HG03342 (cell line): ENCODE data around the gene RHBDD1.
"Not testable (repeated sequence)": the region's sequence is repeated elsewhere in the genome, so short reads cannot be mapped to it uniquely, and the experiment has no call there.

Experiments used
- ATAC-seq: cut with Tn5 transposase; IDR thresholded peaks from one replicate; pipeline ENCODE4 v1.9.1; 2021; ENCODE audit warnings: mild to moderate bottlenecking, moderate library complexity; ENCODE audit not compliant: unreplicated experiment

The RHBDD1 gene

DNA sequence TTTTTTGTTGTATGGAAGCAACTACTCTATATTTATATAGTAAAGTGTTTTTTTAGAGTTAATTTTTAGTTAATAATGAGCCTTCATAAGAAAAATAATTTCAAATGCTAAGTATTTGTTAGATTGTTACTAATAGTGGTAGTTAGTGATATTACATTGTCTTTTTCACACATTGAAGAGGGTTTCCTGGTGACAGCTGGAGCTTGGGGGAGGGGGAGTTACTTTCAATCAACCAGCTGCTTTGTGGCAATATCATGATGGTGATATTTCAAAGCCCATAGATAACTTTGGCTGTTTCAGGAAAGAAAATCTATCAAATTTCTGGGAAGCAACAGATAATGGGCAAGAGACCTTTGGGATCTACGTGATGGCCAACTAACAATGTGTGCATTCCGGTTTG, 4.1 kb downstream of the RHBDD1 start:
- ATAC-seq = no peak

DNA sequence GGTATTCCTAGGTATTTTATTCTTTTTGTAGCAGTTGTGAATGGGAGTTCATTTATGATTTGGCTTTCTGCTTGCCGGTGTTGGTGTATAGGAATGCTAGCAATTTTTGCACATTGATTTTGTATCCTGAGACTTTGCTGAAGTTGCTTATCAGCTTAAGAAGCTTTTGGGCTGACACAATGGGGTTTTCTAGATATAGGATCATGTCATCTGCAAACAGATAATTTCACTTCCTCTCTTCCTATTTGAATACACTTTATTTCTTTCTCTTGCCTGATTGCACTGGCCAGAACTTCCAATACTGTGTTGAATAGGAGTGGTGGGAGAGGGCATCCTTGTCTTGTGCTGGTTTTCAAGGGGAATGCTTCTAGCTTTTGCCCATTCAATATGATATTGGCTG, 7.1 kb downstream of the RHBDD1 start:
- ATAC-seq = not testable (repeated sequence)

DNA sequence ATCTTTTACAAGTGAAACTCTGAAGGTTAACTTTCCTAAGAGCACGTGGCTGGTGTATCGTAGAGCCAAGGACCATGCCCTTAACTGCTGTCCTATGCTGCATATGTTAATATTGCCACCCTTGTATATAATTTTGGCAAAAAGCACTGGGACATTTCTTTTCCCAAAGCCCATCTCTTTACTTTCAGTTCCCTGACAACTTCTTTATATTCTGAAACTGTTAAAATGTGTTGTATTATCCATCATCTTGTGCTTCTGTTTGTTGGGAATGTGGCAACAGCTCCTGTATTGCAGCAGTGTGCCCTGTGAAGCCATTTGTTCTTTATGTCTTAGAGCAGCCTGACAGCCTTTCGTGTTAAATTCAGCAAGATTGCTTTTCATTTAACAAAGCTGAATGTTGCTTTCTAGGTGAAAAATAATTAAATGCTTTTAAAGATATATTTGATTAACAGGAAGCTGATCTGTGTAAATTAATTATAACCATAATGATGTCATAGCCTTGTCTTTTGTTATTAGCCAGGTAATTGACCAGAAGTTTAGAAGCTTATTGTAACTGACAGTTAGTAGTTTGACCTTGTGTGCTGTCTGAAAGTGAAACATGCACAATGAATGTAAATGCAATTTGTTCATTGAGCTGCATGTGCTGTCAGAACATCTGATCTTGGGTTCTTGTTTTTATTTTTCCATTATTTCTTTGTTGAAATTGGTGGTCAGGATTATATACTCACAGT, 9.7 kb downstream of the RHBDD1 start:
- ATAC-seq = no peak

DNA sequence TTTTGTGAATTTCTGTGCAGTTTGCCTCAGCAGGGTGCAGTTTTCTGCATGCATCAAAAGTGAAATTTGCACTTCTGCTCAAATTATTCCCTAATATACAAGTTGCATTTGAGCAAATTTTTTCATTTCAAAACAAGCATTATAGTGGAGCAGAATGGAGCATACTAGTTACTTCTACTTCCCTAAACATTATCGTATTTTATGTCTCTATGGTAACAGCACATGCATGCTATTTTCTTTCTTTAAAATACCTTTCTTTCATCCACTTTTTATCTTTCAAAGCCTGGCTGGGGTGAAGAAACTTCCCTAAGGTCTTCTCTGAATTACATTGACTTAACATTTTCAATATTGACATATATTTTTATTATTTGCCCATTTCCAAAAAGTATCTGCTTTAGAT, 11.2 kb downstream of the RHBDD1 start:
- ATAC-seq = no peak

DNA sequence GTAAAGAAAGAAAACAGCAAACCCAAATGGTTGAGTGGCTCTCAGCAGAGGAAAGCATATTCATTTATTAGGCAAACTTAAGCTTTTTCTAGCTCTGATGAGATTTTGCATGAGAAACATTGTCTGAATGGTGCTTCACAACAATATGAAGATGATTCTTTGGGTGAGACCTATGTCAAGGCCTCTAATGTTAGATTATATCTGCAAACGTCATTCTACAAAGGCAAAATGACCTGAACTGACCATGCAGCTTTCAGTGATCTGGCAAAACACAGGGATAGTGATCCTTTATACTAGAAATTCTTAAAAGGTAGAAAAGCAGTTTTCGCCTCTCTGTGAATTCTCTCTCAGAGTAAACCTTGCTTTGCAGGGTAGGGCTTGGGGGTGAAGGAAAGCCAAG, 11.7 kb downstream of the RHBDD1 start:
- ATAC-seq = no peak

DNA sequence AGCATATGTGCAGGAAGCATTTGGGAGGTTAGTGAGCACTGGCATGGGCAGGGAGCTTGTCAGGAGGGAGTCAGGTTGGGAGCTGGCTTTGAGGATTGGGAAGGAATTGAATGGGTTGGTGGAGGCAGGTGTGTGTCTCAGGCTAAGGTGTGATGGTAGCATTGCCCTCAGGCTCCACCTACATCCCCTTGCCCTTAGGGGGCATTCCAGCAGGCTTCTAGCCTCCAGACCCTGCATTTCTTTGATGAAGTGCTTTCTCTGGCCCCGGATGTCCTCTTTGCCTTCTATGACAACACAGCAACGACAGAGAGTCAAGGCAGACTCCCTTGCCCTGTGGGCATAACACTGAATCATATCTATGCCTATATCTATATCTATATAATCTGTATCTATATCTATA, 13.5 kb downstream of the RHBDD1 start:
- no peak for ATAC-seq

DNA sequence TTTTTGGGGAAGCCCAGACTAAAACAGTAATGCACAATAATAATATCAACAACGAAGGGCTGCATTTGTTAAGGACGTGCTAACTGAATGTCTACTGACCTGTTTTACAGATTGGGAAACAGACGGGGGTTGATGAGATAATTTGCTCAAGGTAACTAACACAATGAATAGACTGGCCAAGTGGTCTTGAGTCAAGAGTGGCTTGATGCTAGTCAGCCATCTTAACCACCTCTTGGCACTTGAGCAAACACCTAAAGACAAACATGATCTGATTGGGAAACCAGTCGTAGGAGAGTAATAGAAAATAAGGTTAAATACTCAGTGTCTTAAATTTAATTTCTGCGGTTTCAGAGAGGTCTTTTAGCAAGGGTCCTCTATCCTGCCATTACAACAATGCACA, 14.2 kb downstream of the RHBDD1 start:
- no peak for ATAC-seq

DNA sequence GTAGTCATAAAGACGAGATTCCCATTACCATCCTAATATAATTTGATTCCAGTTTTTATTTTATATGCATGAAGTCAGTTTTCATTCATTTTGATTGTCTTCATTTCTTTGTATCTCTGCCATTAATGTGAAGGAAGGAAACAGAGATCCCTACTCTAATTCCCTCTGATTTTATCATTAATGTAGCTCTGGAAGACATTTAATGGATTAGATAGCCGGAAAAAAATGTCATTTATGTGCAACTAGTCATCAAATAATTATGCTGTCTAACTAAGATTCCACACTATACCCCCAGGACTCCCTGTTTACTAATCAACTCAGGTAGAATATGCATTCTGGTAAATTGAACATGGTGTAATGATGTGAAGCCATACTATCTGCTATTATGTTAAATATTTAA, 19.9 kb downstream of the RHBDD1 start:
- no peak for ATAC-seq

DNA sequence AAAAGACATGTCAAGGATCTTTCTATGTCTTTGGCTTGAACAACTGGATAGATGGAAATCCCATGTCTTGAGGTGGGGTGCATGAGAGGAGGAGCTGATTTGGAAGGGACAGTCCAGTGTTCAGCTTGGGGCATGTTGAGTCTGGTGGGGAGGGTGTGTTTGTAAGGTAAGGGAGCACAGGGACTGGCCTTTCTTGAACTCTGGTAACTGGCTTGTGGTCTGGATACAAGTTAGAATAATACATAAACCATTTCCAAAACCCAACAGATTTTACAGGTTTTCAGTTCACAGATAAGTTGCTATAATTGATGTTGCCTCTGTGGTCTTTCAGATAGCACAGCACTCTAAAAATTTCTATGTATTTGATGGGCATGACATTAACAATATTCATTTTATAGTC, 24.2 kb downstream of the RHBDD1 start:
- no peak for ATAC-seq

DNA sequence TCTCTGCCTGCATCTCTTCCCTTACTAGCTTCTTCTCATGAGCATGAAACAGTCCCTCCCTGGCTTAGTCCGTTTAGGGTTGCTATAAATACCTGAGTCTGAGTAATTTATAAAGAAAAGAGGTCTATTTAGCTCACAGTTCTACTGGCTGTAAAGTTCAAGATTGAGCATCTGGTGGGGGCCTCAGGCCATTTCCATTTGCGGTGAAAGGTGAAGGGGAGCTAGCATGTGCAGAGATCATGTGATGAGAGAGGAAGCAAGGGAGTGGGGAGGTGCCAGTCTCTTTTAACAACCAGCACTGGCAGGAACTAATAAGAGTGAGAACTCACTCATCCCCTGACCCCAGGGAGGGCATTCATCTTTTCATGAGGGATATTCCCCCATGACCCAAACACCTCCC, 26.8 kb downstream of the RHBDD1 start:
- no peak for ATAC-seq

DNA sequence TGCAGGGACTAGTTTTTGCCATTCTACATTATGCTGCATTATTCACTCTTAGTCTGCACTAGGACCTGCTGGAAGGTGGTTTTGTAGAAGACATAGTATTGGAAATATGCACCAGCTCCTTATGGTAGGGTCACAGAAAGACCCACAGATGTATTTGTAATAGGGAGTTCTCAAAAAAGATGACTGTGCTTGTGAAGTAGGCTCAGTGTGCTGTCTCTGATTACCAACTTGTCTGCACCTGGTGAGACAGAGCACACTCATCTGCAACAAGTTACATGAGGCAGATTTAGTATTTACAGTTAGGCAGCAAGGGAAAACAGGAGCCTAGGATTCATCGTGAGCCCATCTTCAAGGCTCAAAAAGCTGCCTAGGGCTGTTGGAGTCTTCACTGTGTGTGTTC, 29.4 kb downstream of the RHBDD1 start:
- ATAC-seq = no peak

DNA sequence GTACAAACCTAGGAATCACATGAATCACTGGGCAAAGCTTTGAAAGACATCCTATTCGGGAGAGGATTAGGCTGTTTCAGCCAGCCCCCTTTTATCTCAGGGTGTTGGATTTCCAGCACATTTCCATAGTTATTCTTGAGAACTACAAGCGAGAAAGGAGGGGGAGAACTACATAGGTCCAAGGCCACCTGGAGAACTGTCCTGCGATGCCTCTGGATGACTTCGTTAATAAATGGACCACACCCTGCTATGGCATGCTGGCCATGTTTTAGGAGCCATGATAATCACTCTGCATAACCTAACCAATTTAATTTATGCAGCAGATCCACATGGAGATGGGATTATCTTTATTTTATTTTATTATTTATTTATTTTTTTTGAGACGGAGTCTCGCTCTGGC, 29.9 kb downstream of the RHBDD1 start:
- ATAC-seq = no peak

DNA sequence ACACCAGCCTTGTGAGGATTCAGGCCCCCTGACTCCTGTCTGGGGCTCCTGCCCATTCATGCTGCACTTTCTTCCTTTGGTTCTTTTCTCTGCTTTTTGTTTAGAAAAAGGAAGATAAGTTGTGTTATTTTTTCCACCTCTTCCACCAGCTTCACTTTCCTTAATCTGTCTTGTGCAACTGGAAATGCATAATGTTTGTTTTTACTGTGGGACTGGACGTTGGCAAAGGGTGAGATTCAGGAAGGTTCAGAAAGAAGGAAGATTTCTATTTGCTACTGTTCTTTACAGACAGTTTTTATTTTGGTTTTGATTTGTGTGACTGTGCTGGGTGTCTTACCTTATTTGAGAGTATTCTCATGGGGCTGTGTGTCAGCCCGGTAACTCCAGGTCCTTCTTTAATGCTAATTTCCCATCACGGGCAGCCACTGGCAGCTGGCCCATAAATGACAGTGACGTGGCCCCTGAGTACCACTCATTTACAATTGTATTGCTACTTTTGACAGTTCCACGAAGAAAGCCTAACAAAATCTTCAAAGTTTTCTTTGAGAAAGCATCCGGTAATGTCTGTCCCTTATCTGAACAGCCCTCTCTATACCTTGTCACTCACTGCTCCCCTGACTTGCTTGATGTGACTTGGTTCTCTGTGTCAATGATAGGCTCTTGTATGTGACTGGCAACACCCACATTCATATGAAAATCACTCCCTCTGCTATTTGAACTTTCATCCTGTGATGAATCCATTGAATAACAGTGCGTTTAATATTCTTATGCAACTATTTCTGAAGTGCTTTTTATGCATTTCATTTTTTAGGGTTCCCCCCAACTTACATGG, 32.7 kb downstream of the RHBDD1 start:
- no peak for ATAC-seq

DNA sequence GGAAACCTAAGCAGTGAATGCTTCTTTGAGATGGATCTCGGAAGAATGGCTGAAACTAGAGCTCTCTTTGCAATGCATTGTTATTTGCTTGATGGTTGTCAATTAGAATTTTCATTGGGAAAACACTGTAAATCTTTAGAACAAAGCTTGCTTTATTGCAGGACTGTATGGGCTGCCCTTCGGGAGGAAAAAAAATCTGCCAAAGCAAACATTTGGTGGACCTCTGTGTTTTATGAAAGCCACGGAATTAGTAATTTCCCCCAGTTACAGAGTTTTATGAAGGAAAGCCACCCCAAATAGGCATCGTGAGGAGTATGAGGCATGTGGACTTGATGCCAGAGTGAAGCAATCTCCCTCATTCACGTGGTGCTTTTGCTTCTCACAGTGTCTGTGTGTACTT, 33.5 kb downstream of the RHBDD1 start:
- ATAC-seq = no peak

DNA sequence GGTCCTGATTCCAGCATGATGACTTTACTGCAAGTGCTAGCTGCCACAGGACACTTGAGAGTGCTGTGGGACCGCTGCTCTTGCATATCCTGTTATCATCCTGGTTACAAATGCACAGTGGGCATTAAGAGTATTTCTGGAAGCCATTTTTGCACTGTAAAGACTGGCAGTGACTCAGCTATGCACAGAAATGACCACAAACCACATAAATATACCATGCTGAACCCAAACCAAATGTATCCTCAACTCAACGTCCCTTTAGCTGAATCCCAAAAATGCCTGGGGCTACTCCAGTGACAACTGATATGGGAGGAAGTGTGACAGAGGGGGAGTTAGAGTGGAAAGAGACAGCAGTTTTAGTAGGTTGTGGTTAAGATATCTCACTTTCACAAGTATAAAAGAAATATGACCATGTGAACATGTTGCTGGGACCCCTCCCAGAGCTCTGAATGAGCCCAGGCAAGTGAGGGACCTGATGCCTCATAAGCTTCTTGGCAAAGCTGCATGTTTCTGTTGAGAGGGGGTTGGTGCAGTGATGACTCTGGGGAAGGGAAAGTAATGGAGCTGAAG, 37.3 kb downstream of the RHBDD1 start:
- ATAC-seq = peak; percentile 45

DNA sequence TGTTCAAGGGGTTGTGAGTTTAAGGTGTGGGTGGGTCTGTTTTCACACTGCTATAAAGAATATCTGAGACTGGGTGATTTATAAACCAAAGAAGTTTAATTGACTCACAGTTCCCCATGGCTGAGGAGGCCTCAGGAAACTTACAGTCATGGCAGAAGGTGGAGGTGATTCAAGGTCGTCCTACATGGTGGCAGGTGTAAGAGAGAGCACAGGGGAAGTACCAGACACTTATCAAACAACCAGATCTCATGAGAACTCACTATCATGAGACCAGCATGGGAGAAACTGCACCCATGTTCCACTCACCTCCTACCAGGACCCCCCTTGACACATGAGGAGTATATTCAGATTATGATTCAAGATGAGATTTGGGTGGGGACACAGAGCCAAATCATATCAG, 38.0 kb downstream of the RHBDD1 start:
- ATAC-seq = no peak

DNA sequence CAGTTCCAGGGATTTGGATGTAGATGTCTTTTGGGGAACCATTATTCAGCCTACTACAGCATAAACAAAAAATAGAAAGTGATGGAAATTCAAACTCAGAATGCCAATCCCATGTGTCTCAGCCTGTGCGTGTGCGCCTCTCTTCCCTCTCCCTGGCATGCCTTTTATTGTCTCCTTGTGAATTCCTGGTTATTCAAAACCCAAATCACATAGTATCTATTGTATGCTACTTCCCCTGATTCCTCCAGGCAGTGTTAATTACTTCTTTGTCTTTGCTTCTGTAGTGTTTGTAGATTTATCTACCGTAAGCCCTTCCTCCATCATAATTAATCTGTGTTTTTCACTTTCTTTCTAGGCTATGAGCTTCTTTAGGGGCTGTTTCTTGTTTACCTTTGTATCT, 38.9 kb downstream of the RHBDD1 start:
- no peak for ATAC-seq

DNA sequence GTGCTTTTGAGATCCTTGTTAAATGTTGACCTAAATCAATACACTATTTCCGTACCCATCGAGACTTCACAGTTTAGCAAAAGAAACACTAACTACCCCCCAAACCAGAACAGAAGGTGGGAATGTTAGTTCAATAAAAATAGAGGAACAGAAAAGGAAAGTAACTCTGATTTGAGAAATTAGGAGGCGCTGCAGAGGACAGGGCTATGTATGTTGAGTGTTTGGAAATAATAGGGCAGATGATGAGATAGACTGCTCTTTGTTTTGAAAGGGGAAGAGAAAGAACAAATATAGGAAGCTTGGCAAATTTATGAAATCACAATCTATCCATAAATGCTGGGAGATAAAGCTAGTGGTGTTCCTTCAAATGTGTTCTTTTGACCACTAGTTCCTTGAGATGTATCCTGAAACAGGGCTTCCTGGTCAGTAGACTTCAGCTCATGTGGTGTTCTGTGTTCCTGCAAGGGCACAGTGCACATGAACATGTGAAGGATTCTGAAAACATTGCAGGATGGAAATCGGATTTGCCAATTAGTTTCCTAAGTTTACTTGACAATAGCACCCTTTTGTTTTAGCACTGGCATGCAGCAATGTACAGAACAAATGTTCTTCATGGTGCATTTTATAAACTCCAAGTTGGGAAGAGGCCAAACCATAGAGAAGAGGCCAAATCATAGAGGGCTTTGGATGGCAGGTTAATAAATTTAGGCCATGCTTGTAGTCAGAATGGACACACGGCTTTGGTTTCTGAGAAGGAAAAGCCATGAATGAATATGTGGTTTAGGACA, 39.8 kb downstream of the RHBDD1 start:
- ATAC-seq = peak; percentile 81

DNA sequence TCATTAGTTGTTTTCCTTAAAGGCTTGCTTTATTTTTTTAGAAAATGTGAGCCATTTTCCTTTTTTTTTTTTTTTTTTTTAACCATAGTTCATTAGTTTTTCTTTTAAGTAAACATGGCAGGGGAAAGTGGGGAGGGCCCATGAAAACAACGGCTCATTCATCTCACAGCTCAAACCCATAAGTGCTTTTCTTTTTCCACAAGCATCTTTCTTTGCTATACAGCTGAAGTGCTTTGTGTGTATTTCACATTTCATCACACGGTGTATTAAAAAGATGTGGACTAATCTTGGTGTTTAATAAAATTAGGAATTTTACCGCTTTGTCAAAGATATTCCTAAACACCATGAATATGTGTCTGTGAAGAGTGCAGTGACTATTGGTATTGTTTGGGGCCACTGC, 41.6 kb downstream of the RHBDD1 start:
- no peak for ATAC-seq

DNA sequence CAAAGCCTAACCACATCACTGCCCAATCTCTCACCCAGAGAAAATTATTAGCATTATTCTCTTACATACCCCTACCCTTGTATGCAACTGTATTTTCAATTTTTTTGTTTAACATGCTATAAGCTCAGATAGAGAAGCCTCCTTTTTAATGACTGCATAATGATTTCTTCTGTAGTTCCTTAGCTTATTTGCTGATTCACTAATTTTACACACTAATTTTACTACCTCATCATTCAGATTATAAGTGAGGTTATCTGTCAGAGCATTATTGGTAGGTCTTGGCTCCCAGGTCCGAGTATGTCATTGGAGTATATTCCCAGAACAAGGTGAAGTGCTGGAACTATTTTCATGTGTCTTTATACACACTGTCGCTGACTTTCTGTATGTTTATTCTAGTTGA, 45.4 kb downstream of the RHBDD1 start:
- ATAC-seq = no peak

DNA sequence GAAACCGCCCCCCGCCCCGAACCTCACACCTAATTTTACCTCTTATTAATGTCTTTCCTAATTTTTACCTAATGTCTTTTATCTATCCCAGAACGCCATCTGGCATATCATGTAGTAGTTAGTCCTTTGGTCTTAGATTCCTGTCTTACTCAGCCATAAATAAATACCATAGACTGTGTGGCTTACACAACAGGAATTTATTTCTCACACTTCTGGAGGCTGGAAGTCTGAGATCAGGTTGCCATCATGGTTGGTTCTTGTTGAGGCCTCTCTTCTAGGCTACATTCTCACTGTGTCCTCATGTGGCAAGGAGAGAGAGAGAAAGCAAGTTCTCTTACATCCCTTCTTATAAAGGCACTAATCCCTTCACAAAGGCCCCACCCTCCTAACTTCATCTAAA, 46.8 kb downstream of the RHBDD1 start:
- no peak for ATAC-seq
